Suprapubic skin (tissue), 4 donors: ENCODE data around the gene TBC1D1. TPM values are rescaled to one million over a fixed set of nuclear protein-coding genes. Genes with fewer than 3 reads are reported as not detected.

Source experiments
- DNase-seq, 2 donors: peaks; one replicate each; pipeline ENCODE4 v3.0.0-alpha.2; 2019; ENCODE audit warnings: low spot score in 2 of 2
- H3K27ac ChIP-seq: fragments of 200-600 bp; sonication (generic); one replicate; pipeline ENCODE4 v1.5.1; 2019
- H3K27me3 ChIP-seq: fragments of 200-600 bp; sonication (generic); one replicate; pipeline ENCODE4 v1.5.1; 2019
- H3K36me3 ChIP-seq: fragments of 200-600 bp; sonication (generic); one replicate; pipeline ENCODE4 v1.5.1; 2019
- H3K4me1 ChIP-seq: fragments of 200-600 bp; sonication (generic); one replicate; pipeline ENCODE4 v1.5.1; 2019
- H3K4me3 ChIP-seq: fragments of 200-600 bp; sonication (generic); one replicate; pipeline ENCODE4 v1.5.1; 2019; ENCODE audit warnings: mild to moderate bottlenecking
- H3K9me3 ChIP-seq: fragments of 200-600 bp; sonication (generic); one replicate; pipeline ENCODE4 v1.5.1; 2019
- CTCF ChIP-seq, 2 donors: fragments of 200-600 bp in 1 of 2; fragments of 450-650 bp in 1 of 2; sonication (generic) in 1 of 2; IDR thresholded peaks; one replicate each; pipeline ENCODE4 v1.5.1; 2016 to 2019; ENCODE audit warnings: antibody characterized with exemption in 2 of 2, mild to moderate bottlenecking in 1 of 2, moderate library complexity in 1 of 2
- EP300 ChIP-seq: sonication (generic); formaldehyde crosslinking; IDR thresholded peaks from one replicate; pipeline ENCODE4 v1.6.1; 2017; ENCODE audit warnings: antibody characterized with exemption
- POLR2A ChIP-seq, 2 donors: fragments of 450-650 bp; IDR thresholded peaks; one replicate each; pipeline ENCODE4 v1.6.1; 2017; ENCODE audit warnings: antibody characterized with exemption in 2 of 2, mild to moderate bottlenecking in 2 of 2, moderate library complexity in 2 of 2
- POLR2AphosphoS5 ChIP-seq, 3 donors: sonication (generic); formaldehyde crosslinking; IDR thresholded peaks; one replicate each; pipeline ENCODE4 v1.6.1; 2017; ENCODE audit warnings: antibody characterized with exemption in 3 of 3
- WGBS: methylation state at CpG from one replicate; pipeline ENCODE4 v1.1.5; 2018; 5-methylcytosine and 5-hydroxymethylcytosine counted together
- total RNA-seq, 4 donors: library from RNA; depleted of rRNA; stranded (reverse); fragments of >200 nt; gene quantifications; one replicate each; pipeline ENCODE4 v1.1.0, GENCODE V29; 2016

The TBC1D1 gene
- total RNA-seq, 4 donors from 2014 or later = 16.3 to 32.0 (median 22.2) TPM

- Histone ChIP-seq H3K27ac (no peak overlapping the region), H3K4me1 (no peaks in the 10 kb centered on the region), H3K36me3 (no peaks in the 10 kb centered on the region), H3K9me3 (no peaks in the 10 kb centered on the region), H3K27me3 (no peaks in the 10 kb centered on the region), H3K4me3 (no peak overlapping the region)
- TF ChIP-seq EP300 (no peak), POLR2AphosphoS5 (IDR thresholded peaks at IDR 0.05) (no peak), POLR2A (IDR thresholded peaks at IDR 0.05) (no peak), CTCF (IDR thresholded peaks at IDR 0.05) (no peak)
- WGBS = 89% methylated on average over 10 of the region's 10 CpGs
- DNase-seq = no peak
Measured at GRCh38 chr4:37951461-37952352, 60.8 kb downstream of the TBC1D1 start.

DNA sequence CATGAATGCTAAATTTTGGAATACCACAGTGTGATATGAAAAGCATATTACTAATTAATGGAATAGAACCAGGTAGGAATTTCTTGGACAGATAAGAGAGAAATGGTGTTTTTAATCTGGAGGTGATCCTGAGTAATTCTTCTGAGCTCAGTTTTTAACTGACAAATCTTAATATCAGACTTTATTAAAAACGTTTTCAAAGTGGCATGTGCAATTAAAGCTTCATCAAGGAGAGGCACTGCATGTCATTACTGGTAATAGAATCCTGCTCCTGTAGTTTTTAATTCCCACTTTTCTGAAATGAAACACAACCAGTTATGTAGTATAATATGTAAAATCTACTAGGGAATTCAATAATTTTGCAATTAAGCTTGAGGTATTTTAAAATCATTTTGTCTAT, 62.3 kb downstream of the TBC1D1 start:
- Histone ChIP-seq H3K9me3 (no peaks in the 10 kb centered on the region), H3K4me1 (no peaks in the 10 kb centered on the region), H3K27ac (no peak overlapping the region), H3K27me3 (no peaks in the 10 kb centered on the region), H3K4me3 (no peak overlapping the region), H3K36me3 (no peaks in the 10 kb centered on the region)
- TF ChIP-seq EP300 (no peak), POLR2A (IDR thresholded peaks at IDR 0.05) (no peak), POLR2AphosphoS5 (IDR thresholded peaks at IDR 0.05) (no peak), CTCF (IDR thresholded peaks at IDR 0.05) (no peak)
- no peak for DNase-seq
- 29% methylated on average over 1 of the region's 1 CpG for WGBS

- TF ChIP-seq POLR2AphosphoS5 (IDR thresholded peaks at IDR 0.05) = no peak
- TF ChIP-seq EP300 = no peak
- TF ChIP-seq POLR2A (IDR thresholded peaks at IDR 0.05) = no peak
- no peak for TF ChIP-seq CTCF (IDR thresholded peaks at IDR 0.05)
- H3K36me3 ChIP-seq = no peaks in the 10 kb centered on the region
- no peaks in the 10 kb centered on the region for H3K9me3 ChIP-seq
- H3K27ac ChIP-seq = no peak overlapping the region
- no peak overlapping the region for H3K4me3 ChIP-seq
- no peaks in the 10 kb centered on the region for H3K4me1 ChIP-seq
- no peak for DNase-seq
- WGBS = 72% methylated on average over 7 of the region's 7 CpGs
- no peaks in the 10 kb centered on the region for H3K27me3 ChIP-seq
Measured at GRCh38 chr4:37953620-37954293, 62.9 kb downstream of the TBC1D1 start.

DNA sequence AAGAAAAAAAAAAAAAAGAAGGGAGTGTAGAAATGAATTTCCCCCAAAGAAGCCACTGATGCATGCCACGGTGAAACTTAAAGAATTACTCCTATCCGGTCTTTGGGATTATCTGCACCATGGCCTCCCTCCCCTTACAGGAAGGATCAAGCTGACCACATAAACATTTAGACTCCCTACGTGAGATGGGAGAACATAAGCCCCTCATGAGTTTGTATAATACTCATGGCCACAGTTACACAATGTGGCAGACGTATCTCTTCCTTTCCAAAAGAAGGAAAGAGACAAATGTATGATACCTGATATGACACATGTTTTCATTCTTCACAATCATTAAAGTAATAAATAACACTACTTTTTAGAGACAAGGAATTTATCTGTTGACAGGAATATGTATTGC, 66.1 kb downstream of the TBC1D1 start:
- Histone ChIP-seq H3K4me3 (no peak overlapping the region), H3K27me3 (no peaks in the 10 kb centered on the region), H3K9me3 (no peaks in the 10 kb centered on the region), H3K36me3 (no peaks in the 10 kb centered on the region), H3K27ac (no peak overlapping the region), H3K4me1 (no peaks in the 10 kb centered on the region)
- DNase-seq = no peak
- TF ChIP-seq POLR2A (IDR thresholded peaks at IDR 0.05) (no peak), CTCF (IDR thresholded peaks at IDR 0.05) (no peak)
- 62% methylated on average over 4 of the region's 4 CpGs for WGBS

- Histone ChIP-seq H3K36me3 (no peaks in the 10 kb centered on the region), H3K27ac (no peak overlapping the region), H3K9me3 (no peaks in the 10 kb centered on the region), H3K4me1 (no peaks in the 10 kb centered on the region), H3K4me3 (no peak overlapping the region), H3K27me3 (no peaks in the 10 kb centered on the region)
- WGBS = 80% methylated on average over 6 of the region's 6 CpGs
- no peak for DNase-seq
- TF ChIP-seq EP300 (no peak), POLR2A (IDR thresholded peaks at IDR 0.05) (no peak), CTCF (IDR thresholded peaks at IDR 0.05) (no peak), POLR2AphosphoS5 (IDR thresholded peaks at IDR 0.05) (no peak)
Measured at GRCh38 chr4:37958932-37959331, 68.0 kb downstream of the TBC1D1 start.
